Breast epithelium (tissue), 4 donors: ENCODE results near the gene ARHGAP31. TPM values are rescaled to one million over a fixed set of nuclear protein-coding genes. Genes with fewer than 3 reads are reported as not detected.

Experiments used
- DNase-seq, 2 donors: peaks; one replicate each; pipeline ENCODE4 v3.0.0-alpha.2; 2019; ENCODE audit warnings: low spot score in 2 of 2
- H3K27ac ChIP-seq, 2 donors: fragments of 200-600 bp; sonication (generic) in 1 of 2; one replicate each; pipeline ENCODE4 v1.5.1; 2016 to 2019; ENCODE audit warnings: mild to moderate bottlenecking in 1 of 2
- H3K27me3 ChIP-seq, 2 donors: fragments of 200-600 bp; sonication (generic) in 1 of 2; one replicate each; pipeline versions ENCODE4 v1.5.1 to v1.6.0; 2017 to 2019; ENCODE audit warnings: control low read depth in 1 of 2, mild to moderate bottlenecking in 1 of 2
- H3K36me3 ChIP-seq: fragments of 200-600 bp; one replicate; pipeline ENCODE4 v1.5.1; 2019
- H3K4me1 ChIP-seq, 2 donors: fragments of 200-600 bp; sonication (generic); one replicate each; pipeline ENCODE4 v1.5.1; 2016 to 2019; ENCODE audit warnings: control low read depth in 1 of 2
- H3K4me3 ChIP-seq, 3 donors: fragments of 200-600 bp; sonication (generic); 1 replicate in 2 of 3; 2 replicates in 1 of 3; pipeline ENCODE4 v1.5.1; 2016 to 2019; ENCODE audit warnings: mild to moderate bottlenecking in 3 of 3, moderate library complexity in 2 of 3
- H3K9me3 ChIP-seq, 2 donors: fragments of 200-600 bp; sonication (generic) in 1 of 2; one replicate each; pipeline ENCODE4 v1.5.1; 2016 to 2019; ENCODE audit warnings: control low read depth in 1 of 2
- CTCF ChIP-seq, 3 donors: fragments of 450-650 bp; IDR thresholded peaks; one replicate each; pipeline ENCODE4 v1.5.1; 2016 to 2017; ENCODE audit warnings: antibody characterized with exemption in 3 of 3, mild to moderate bottlenecking in 3 of 3, moderate library complexity in 3 of 3
- POLR2A ChIP-seq: fragments of 450-650 bp; IDR thresholded peaks from one replicate; pipeline ENCODE4 v1.6.1; 2016; ENCODE audit warnings: antibody characterized with exemption, mild to moderate bottlenecking, moderate library complexity
- POLR2AphosphoS5 ChIP-seq, 3 donors: sonication (generic); formaldehyde crosslinking; IDR thresholded peaks; one replicate each; pipeline ENCODE4 v1.6.1; 2017; ENCODE audit warnings: antibody characterized with exemption in 3 of 3
- intact Hi-C: fragments of 100-400 bp; cut with DNase I; formaldehyde crosslinking; loops from one replicate; pipeline ENCODE4 v1.15.1; 2023; ENCODE audit warnings: low total_unique reads
- total RNA-seq, 3 donors: library from RNA; depleted of rRNA; stranded (reverse); fragments of >200 nt; gene quantifications; one replicate each; pipeline ENCODE4 v1.1.0, GENCODE V29; 2016

Gene ARHGAP31
- total RNA-seq, 3 donors from 2014 or later = 11.6 to 19.3 (median 18.2) TPM

GRCh38 chr3:119376758-119377157 is 82.6 kb downstream of the ARHGAP31 start:
- DNase-seq = no peak
- no peaks in the 10 kb centered on the region for H3K27me3 ChIP-seq
- H3K27ac ChIP-seq = no peak overlapping the region
- H3K36me3 ChIP-seq = no peaks in the 10 kb centered on the region
- H3K4me3 ChIP-seq = no peak overlapping the region
- no peaks in the 10 kb centered on the region for H3K4me1 ChIP-seq
- H3K9me3 ChIP-seq = no peaks in the 10 kb centered on the region
- TF ChIP-seq CTCF (IDR thresholded peaks at IDR 0.05) = no peak
- TF ChIP-seq POLR2A = no peak
- TF ChIP-seq POLR2AphosphoS5 (IDR thresholded peaks at IDR 0.05) = no peak
- intact Hi-C loops = no loop called here

GRCh38 chr3:119378259-119378803 is 84.1 kb downstream of the ARHGAP31 start:
- intact Hi-C loops = no loop called here
- Histone ChIP-seq H3K27me3 (no peaks in the 10 kb centered on the region), H3K27ac (no peak overlapping the region), H3K36me3 (no peaks in the 10 kb centered on the region), H3K9me3 (no peaks in the 10 kb centered on the region), H3K4me3 (no peak overlapping the region), H3K4me1 (no peaks in the 10 kb centered on the region)
- no peak for DNase-seq
- TF ChIP-seq POLR2AphosphoS5 (IDR thresholded peaks at IDR 0.05) (no peak), CTCF (IDR thresholded peaks at IDR 0.05) (no peak), POLR2A (no peak)

- H3K27ac ChIP-seq = no peak overlapping the region
- intact Hi-C loops = no loop called here
- TF ChIP-seq CTCF (IDR thresholded peaks at IDR 0.05) (no peak), POLR2A (no peak), POLR2AphosphoS5 (IDR thresholded peaks at IDR 0.05) (no peak)
- H3K4me1 ChIP-seq = no peaks in the 10 kb centered on the region
- H3K9me3 ChIP-seq = no peaks in the 10 kb centered on the region
- no peaks in the 10 kb centered on the region for H3K36me3 ChIP-seq
- no peak overlapping the region for H3K4me3 ChIP-seq
- H3K27me3 ChIP-seq = no peaks in the 10 kb centered on the region
- DNase-seq = no peak
These were observed 86.5 kb downstream of the ARHGAP31 start for GRCh38 chr3:119380697-119381096.

- DNase-seq = no peak
- no peaks in the 10 kb centered on the region for H3K27me3 ChIP-seq
- H3K4me1 ChIP-seq = no peaks in the 10 kb centered on the region
- no peak overlapping the region for H3K4me3 ChIP-seq
- TF ChIP-seq POLR2AphosphoS5 (IDR thresholded peaks at IDR 0.05) (no peak), CTCF (IDR thresholded peaks at IDR 0.05) (no peak), POLR2A (no peak)
- H3K9me3 ChIP-seq = no peaks in the 10 kb centered on the region
- no peaks in the 10 kb centered on the region for H3K36me3 ChIP-seq
- no peak overlapping the region for H3K27ac ChIP-seq
- intact Hi-C loops = no loop called here
These were observed 88.0 kb downstream of the ARHGAP31 start for GRCh38 chr3:119382134-119382533.

- no peaks in the 10 kb centered on the region for H3K36me3 ChIP-seq
- intact Hi-C loops = no loop called here
- TF ChIP-seq POLR2A (no peak), CTCF (IDR thresholded peaks at IDR 0.05) (no peak), POLR2AphosphoS5 (IDR thresholded peaks at IDR 0.05) (no peak)
- H3K4me1 ChIP-seq = no peaks in the 10 kb centered on the region
- H3K27ac ChIP-seq = no peak overlapping the region
- no peaks in the 10 kb centered on the region for H3K27me3 ChIP-seq
- H3K4me3 ChIP-seq = no peak overlapping the region
- DNase-seq = no peak
- no peaks in the 10 kb centered on the region for H3K9me3 ChIP-seq
These were observed 94.4 kb downstream of the ARHGAP31 start for GRCh38 chr3:119388577-119388976.
